ENCODE results near the gene CEBPZOS. TPM values are rescaled to one million over a fixed set of nuclear protein-coding genes. Genes with fewer than 3 reads are reported as not detected.

Gene CEBPZOS
- total RNA-seq, 6 experiments from 2014 or later: 55.2 to 66.6 (median 63.5) TPM

- no peak for TF ChIP-seq CTCF (IDR thresholded peaks at IDR 0.05)
- Mint-ChIP-seq H3K4me3 (peak overlapping the region; percentile 48), H3K4me1 (ENCODE audit: low read depth) (peaks cover 27% of the 10 kb centered on the region), H3K27me3 (ENCODE audit: insufficient read depth) (peaks cover 22% of the 10 kb centered on the region), H3K27ac (peak overlapping the region; percentile 34), H3K36me3 (ENCODE audit: low read depth) (no peaks in the 10 kb centered on the region), H3K9me3 (no peaks in the 10 kb centered on the region)
- DNase-seq: peak; percentile 62
Measured at GRCh38 chr2:37181726-37182684, 14.3 kb upstream of the CEBPZOS start.

GRCh38 chr2:37188570-37188969 is 7.7 kb upstream of the CEBPZOS start, which contains the start of gene SULT6B1:
TSS of gene SULT6B1 (minus strand) at chr2:37188670. CDS start at chr2:37188640, 30 bp downstream.
- peaks cover 17% of the 10 kb centered on the region for H3K27me3 Mint-ChIP-seq (ENCODE audit: insufficient read depth)
- no peak for TF ChIP-seq CTCF (IDR thresholded peaks at IDR 0.05)
- H3K9me3 Mint-ChIP-seq: no peaks in the 10 kb centered on the region
- no peak for DNase-seq
- H3K4me1 Mint-ChIP-seq (ENCODE audit: low read depth): peaks cover 18% of the 10 kb centered on the region
- no peaks in the 10 kb centered on the region for H3K36me3 Mint-ChIP-seq (ENCODE audit: low read depth)
- no peak within 1 kb of the TSS for H3K4me3 Mint-ChIP-seq
- no peak within 1 kb of the TSS for H3K27ac Mint-ChIP-seq

GRCh38 chr2:37189452-37190153 is 6.7 kb upstream of the CEBPZOS start:
- peaks cover 18% of the 10 kb centered on the region for H3K4me1 Mint-ChIP-seq (ENCODE audit: low read depth)
- H3K27me3 Mint-ChIP-seq (ENCODE audit: insufficient read depth): peaks cover 13% of the 10 kb centered on the region
- peak; percentile 69 for DNase-seq
- H3K27ac Mint-ChIP-seq: peak overlapping the region; percentile 55; the same call in 1 of the 2 replicates
- no peaks in the 10 kb centered on the region for H3K36me3 Mint-ChIP-seq (ENCODE audit: low read depth)
- no peaks in the 10 kb centered on the region for H3K9me3 Mint-ChIP-seq
- TF ChIP-seq CTCF (IDR thresholded peaks at IDR 0.05): peak; percentile 27
- no peak overlapping the region for H3K4me3 Mint-ChIP-seq

GRCh38 chr2:37190290-37190689 is 6.0 kb upstream of the CEBPZOS start:
- Mint-ChIP-seq H3K27me3 (ENCODE audit: insufficient read depth) (peaks cover 14% of the 10 kb centered on the region), H3K4me1 (ENCODE audit: low read depth) (peaks cover 18% of the 10 kb centered on the region), H3K27ac (peak overlapping the region; percentile 15; the same call in 1 of the 2 replicates), H3K36me3 (ENCODE audit: low read depth) (no peaks in the 10 kb centered on the region), H3K4me3 (no peak overlapping the region), H3K9me3 (no peaks in the 10 kb centered on the region)
- TF ChIP-seq CTCF (IDR thresholded peaks at IDR 0.05): no peak
- no peak for DNase-seq

GRCh38 chr2:37191253-37191652 is 5.0 kb upstream of the CEBPZOS start:
- Mint-ChIP-seq H3K9me3 (no peaks in the 10 kb centered on the region), H3K36me3 (ENCODE audit: low read depth) (no peaks in the 10 kb centered on the region), H3K4me1 (ENCODE audit: low read depth) (peaks cover 18% of the 10 kb centered on the region), H3K4me3 (no peak overlapping the region), H3K27me3 (ENCODE audit: insufficient read depth) (peaks cover 14% of the 10 kb centered on the region), H3K27ac (no peak overlapping the region)
- no peak for TF ChIP-seq CTCF (IDR thresholded peaks at IDR 0.05)
- no peak for DNase-seq
